ENCODE data around the gene NANOGP8. TPM values are rescaled to one million over a fixed set of nuclear protein-coding genes. Genes with fewer than 3 reads are reported as not detected.
A peak's percentile ranks its signal among the peaks of the same experiment; 100 is the strongest.
"Not testable (repeated sequence)": the region's sequence is repeated elsewhere in the genome, so short reads cannot be mapped to it uniquely, and the experiment has no call there.

Gene NANOGP8
- polyA plus RNA-seq (2013): not detected in 2 replicates

GRCh38 chr15:35085176-35085919, at the start of gene NANOGP8:
NANOGP8 (minus strand) TSS chr15:35085295; CDS start chr15:35085110, 185 bp downstream.
- not testable (repeated sequence) for H3K79me1 ChIP-seq (ENCODE audit: low read length); H3K27me3 ChIP-seq (ENCODE audit: insufficient read depth, low read length); H3K4me3 ChIP-seq (ENCODE audit: low read depth, low read length); H3K4me1 ChIP-seq (ENCODE audit: control insufficient read depth in 1 of 2, insufficient read depth in 2 of 2, low read length in 2 of 2); H2AK5ac ChIP-seq (ENCODE audit: low read length); H3K23ac ChIP-seq (ENCODE audit: low read length); H2BK120ac ChIP-seq (ENCODE audit: insufficient read depth, low read length, poor library complexity); H3K4me2 ChIP-seq (ENCODE audit: low read length); H4K12ac ChIP-seq (ENCODE audit: low read depth, low read length); H3K79me2 ChIP-seq (ENCODE audit: control insufficient read depth, insufficient read depth, low read length, poor library complexity); H3K36me3 ChIP-seq (ENCODE audit: control insufficient read depth in 1 of 2, insufficient read depth in 2 of 2, low read length in 2 of 2); DNase-seq; H4K91ac ChIP-seq (ENCODE audit: low read depth, low read length); H3K4ac ChIP-seq (ENCODE audit: low read depth, low read length); H2AFZ ChIP-seq (ENCODE audit: insufficient read depth, low read length, poor library complexity); H3K27ac ChIP-seq (ENCODE audit: low read depth, low read length); H2BK12ac ChIP-seq (ENCODE audit: low read length); H3K9ac ChIP-seq (ENCODE audit: low read length); H3K18ac ChIP-seq (ENCODE audit: low read length); H2BK5ac ChIP-seq (ENCODE audit: low read depth, low read length, poor library complexity); H3K14ac ChIP-seq (ENCODE audit: low read length); H4K8ac ChIP-seq (ENCODE audit: low read depth, low read length)
- peaks cover 13% of the 10 kb centered on the region for H3K9me3 ChIP-seq (ENCODE audit: insufficient read depth, low read depth, low read length)
- no CpG with 5 or more reads among the region's 8 CpGs for WGBS (ENCODE audit: extremely low coverage, insufficient coverage, insufficient read length)

- no peak overlapping the region for H2AFZ ChIP-seq (ENCODE audit: insufficient read depth, low read length, poor library complexity)
- no peaks in the 10 kb centered on the region for H3K79me2 ChIP-seq (ENCODE audit: control insufficient read depth, insufficient read depth, low read length, poor library complexity)
- H3K23ac ChIP-seq (ENCODE audit: low read length): no peak overlapping the region
- H3K36me3 ChIP-seq (ENCODE audit: control insufficient read depth in 1 of 2, insufficient read depth in 2 of 2, low read length in 2 of 2): no peaks in the 10 kb centered on the region
- H2BK12ac ChIP-seq (ENCODE audit: low read length): no peak overlapping the region
- no peak overlapping the region for H3K14ac ChIP-seq (ENCODE audit: low read length)
- no peak for DNase-seq
- H4K12ac ChIP-seq (ENCODE audit: low read depth, low read length): no peak overlapping the region
- no peak overlapping the region for H3K18ac ChIP-seq (ENCODE audit: low read length)
- no peak overlapping the region for H2BK120ac ChIP-seq (ENCODE audit: insufficient read depth, low read length, poor library complexity)
- WGBS (ENCODE audit: extremely low coverage, insufficient coverage, insufficient read length): no CpG with 5 or more reads among the region's 1 CpG
- H2AK5ac ChIP-seq (ENCODE audit: low read length): no peak overlapping the region
- H3K4ac ChIP-seq (ENCODE audit: low read depth, low read length): no peak overlapping the region
- no peak overlapping the region for H3K9ac ChIP-seq (ENCODE audit: low read length)
- H3K79me1 ChIP-seq (ENCODE audit: low read length): no peaks in the 10 kb centered on the region
- no peaks in the 10 kb centered on the region for H3K27me3 ChIP-seq (ENCODE audit: insufficient read depth, low read length)
- no peak overlapping the region for H3K4me2 ChIP-seq (ENCODE audit: low read length)
- H3K9me3 ChIP-seq (ENCODE audit: insufficient read depth, low read depth, low read length): no peaks in the 10 kb centered on the region
- no peak overlapping the region for H4K91ac ChIP-seq (ENCODE audit: low read depth, low read length)
- H3K27ac ChIP-seq (ENCODE audit: low read depth, low read length): no peak overlapping the region
- no peaks in the 10 kb centered on the region for H3K4me1 ChIP-seq (ENCODE audit: control insufficient read depth in 1 of 2, insufficient read depth in 2 of 2, low read length in 2 of 2)
- H3K4me3 ChIP-seq (ENCODE audit: low read depth, low read length): no peak overlapping the region
- no peak overlapping the region for H4K8ac ChIP-seq (ENCODE audit: low read depth, low read length)
- no peak overlapping the region for H2BK5ac ChIP-seq (ENCODE audit: low read depth, low read length, poor library complexity)
Observed at GRCh38 chr15:35134299-35134698, 49.2 kb upstream of the NANOGP8 start.

- no peak overlapping the region for H2BK5ac ChIP-seq (ENCODE audit: low read depth, low read length, poor library complexity)
- H3K79me1 ChIP-seq (ENCODE audit: low read length): no peaks in the 10 kb centered on the region
- H3K14ac ChIP-seq (ENCODE audit: low read length): no peak overlapping the region
- H3K9me3 ChIP-seq (ENCODE audit: insufficient read depth, low read depth, low read length): no peaks in the 10 kb centered on the region
- no peak overlapping the region for H3K23ac ChIP-seq (ENCODE audit: low read length)
- H3K4me1 ChIP-seq (ENCODE audit: control insufficient read depth in 1 of 2, insufficient read depth in 2 of 2, low read length in 2 of 2): no peaks in the 10 kb centered on the region
- no peaks in the 10 kb centered on the region for H3K36me3 ChIP-seq (ENCODE audit: control insufficient read depth in 1 of 2, insufficient read depth in 2 of 2, low read length in 2 of 2)
- no peak overlapping the region for H2BK12ac ChIP-seq (ENCODE audit: low read length)
- no peak overlapping the region for H3K9ac ChIP-seq (ENCODE audit: low read length)
- H3K4me3 ChIP-seq (ENCODE audit: low read depth, low read length): no peak overlapping the region
- no peak overlapping the region for H4K91ac ChIP-seq (ENCODE audit: low read depth, low read length)
- H2BK120ac ChIP-seq (ENCODE audit: insufficient read depth, low read length, poor library complexity): no peak overlapping the region
- no peak overlapping the region for H3K4me2 ChIP-seq (ENCODE audit: low read length)
- no peak overlapping the region for H3K27ac ChIP-seq (ENCODE audit: low read depth, low read length)
- H4K12ac ChIP-seq (ENCODE audit: low read depth, low read length): no peak overlapping the region
- no peak overlapping the region for H3K4ac ChIP-seq (ENCODE audit: low read depth, low read length)
- no CpG with 5 or more reads among the region's 1 CpG for WGBS (ENCODE audit: extremely low coverage, insufficient coverage, insufficient read length)
- H3K27me3 ChIP-seq (ENCODE audit: insufficient read depth, low read length): no peaks in the 10 kb centered on the region
- H2AK5ac ChIP-seq (ENCODE audit: low read length): no peak overlapping the region
- no peak overlapping the region for H3K18ac ChIP-seq (ENCODE audit: low read length)
- no peak overlapping the region for H4K8ac ChIP-seq (ENCODE audit: low read depth, low read length)
- DNase-seq: peak in 1 of 2 donors; percentile 55
- H3K79me2 ChIP-seq (ENCODE audit: control insufficient read depth, insufficient read depth, low read length, poor library complexity): no peaks in the 10 kb centered on the region
- H2AFZ ChIP-seq (ENCODE audit: insufficient read depth, low read length, poor library complexity): no peak overlapping the region
Observed at GRCh38 chr15:35130245-35130644, 45.1 kb upstream of the NANOGP8 start.

GRCh38 chr15:35129361-35129760, 44.3 kb upstream of the NANOGP8 start:
- no peak overlapping the region for H4K8ac ChIP-seq (ENCODE audit: low read depth, low read length)
- H3K23ac ChIP-seq (ENCODE audit: low read length): no peak overlapping the region
- no peaks in the 10 kb centered on the region for H3K4me1 ChIP-seq (ENCODE audit: control insufficient read depth in 1 of 2, insufficient read depth in 2 of 2, low read length in 2 of 2)
- no peak overlapping the region for H2BK12ac ChIP-seq (ENCODE audit: low read length)
- H3K4me3 ChIP-seq (ENCODE audit: low read depth, low read length): no peak overlapping the region
- H3K4me2 ChIP-seq (ENCODE audit: low read length): no peak overlapping the region
- H3K14ac ChIP-seq (ENCODE audit: low read length): no peak overlapping the region
- H2BK5ac ChIP-seq (ENCODE audit: low read depth, low read length, poor library complexity): no peak overlapping the region
- no peak overlapping the region for H3K9ac ChIP-seq (ENCODE audit: low read length)
- H3K9me3 ChIP-seq (ENCODE audit: insufficient read depth, low read depth, low read length): no peaks in the 10 kb centered on the region
- no peak overlapping the region for H3K18ac ChIP-seq (ENCODE audit: low read length)
- no peak overlapping the region for H2AFZ ChIP-seq (ENCODE audit: insufficient read depth, low read length, poor library complexity)
- no peak overlapping the region for H4K91ac ChIP-seq (ENCODE audit: low read depth, low read length)
- H2BK120ac ChIP-seq (ENCODE audit: insufficient read depth, low read length, poor library complexity): no peak overlapping the region
- WGBS (ENCODE audit: extremely low coverage, insufficient coverage, insufficient read length): no CpG with 5 or more reads among the region's 4 CpGs
- no peak overlapping the region for H2AK5ac ChIP-seq (ENCODE audit: low read length)
- H3K27me3 ChIP-seq (ENCODE audit: insufficient read depth, low read length): no peaks in the 10 kb centered on the region
- no peak overlapping the region for H3K27ac ChIP-seq (ENCODE audit: low read depth, low read length)
- no peaks in the 10 kb centered on the region for H3K79me2 ChIP-seq (ENCODE audit: control insufficient read depth, insufficient read depth, low read length, poor library complexity)
- H4K12ac ChIP-seq (ENCODE audit: low read depth, low read length): no peak overlapping the region
- H3K36me3 ChIP-seq (ENCODE audit: control insufficient read depth in 1 of 2, insufficient read depth in 2 of 2, low read length in 2 of 2): no peaks in the 10 kb centered on the region
- DNase-seq: peak in 1 of 2 donors; percentile 46
- H3K4ac ChIP-seq (ENCODE audit: low read depth, low read length): no peak overlapping the region
- no peaks in the 10 kb centered on the region for H3K79me1 ChIP-seq (ENCODE audit: low read length)
